Measurements from ENCODE around the gene ADARB2. TPM values are rescaled to one million over a fixed set of nuclear protein-coding genes. Genes with fewer than 3 reads are reported as not detected.

ADARB2 gene
- polyA plus RNA-seq, 1 of the 3 experiments (the other 2 are of a cell fraction), result not detected

- no peak overlapping the region for H3K27ac ChIP-seq (ENCODE audit: low read depth in 2 of 2, low read length in 1 of 2)
- H3K9ac ChIP-seq, result no peak overlapping the region
- H3F3A ChIP-seq (replicated peaks; ENCODE audit: insufficient read depth), result no peaks in the 10 kb centered on the region
- no peak overlapping the region for H3K4me2 ChIP-seq
- TF ChIP-seq, protein P1, sequence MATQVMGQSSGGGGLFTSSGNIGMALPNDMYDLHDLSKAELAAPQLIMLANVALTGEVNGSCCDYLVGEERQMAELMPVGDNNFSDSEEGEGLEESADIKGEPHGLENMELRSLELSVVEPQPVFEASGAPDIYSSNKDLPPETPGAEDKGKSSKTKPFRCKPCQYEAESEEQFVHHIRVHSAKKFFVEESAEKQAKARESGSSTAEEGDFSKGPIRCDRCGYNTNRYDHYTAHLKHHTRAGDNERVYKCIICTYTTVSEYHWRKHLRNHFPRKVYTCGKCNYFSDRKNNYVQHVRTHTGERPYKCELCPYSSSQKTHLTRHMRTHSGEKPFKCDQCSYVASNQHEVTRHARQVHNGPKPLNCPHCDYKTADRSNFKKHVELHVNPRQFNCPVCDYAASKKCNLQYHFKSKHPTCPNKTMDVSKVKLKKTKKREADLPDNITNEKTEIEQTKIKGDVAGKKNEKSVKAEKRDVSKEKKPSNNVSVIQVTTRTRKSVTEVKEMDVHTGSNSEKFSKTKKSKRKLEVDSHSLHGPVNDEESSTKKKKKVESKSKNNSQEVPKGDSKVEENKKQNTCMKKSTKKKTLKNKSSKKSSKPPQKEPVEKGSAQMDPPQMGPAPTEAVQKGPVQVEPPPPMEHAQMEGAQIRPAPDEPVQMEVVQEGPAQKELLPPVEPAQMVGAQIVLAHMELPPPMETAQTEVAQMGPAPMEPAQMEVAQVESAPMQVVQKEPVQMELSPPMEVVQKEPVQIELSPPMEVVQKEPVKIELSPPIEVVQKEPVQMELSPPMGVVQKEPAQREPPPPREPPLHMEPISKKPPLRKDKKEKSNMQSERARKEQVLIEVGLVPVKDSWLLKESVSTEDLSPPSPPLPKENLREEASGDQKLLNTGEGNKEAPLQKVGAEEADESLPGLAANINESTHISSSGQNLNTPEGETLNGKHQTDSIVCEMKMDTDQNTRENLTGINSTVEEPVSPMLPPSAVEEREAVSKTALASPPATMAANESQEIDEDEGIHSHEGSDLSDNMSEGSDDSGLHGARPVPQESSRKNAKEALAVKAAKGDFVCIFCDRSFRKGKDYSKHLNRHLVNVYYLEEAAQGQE (IDR thresholded peaks at IDR 0.05; ENCODE audit: low read depth, low read length), result no peak
- TF ChIP-seq GABPA (IDR thresholded peaks at IDR 0.05; ENCODE audit: low read depth), result no peak
- no peak for TF ChIP-seq FOXM1 (IDR thresholded peaks at IDR 0.05; ENCODE audit: low read depth)
- no peak for TF ChIP-seq MEF2A (IDR thresholded peaks at IDR 0.05; ENCODE audit: borderline replicate concordance, low read depth)
- no peak for TF ChIP-seq ZBTB33 (IDR thresholded peaks at IDR 0.05; ENCODE audit: borderline replicate concordance, low read depth)
- TF ChIP-seq EP300 (IDR thresholded peaks at IDR 0.05; ENCODE audit: borderline replicate concordance in 1 of 2, low read depth in 1 of 2, low read length in 1 of 2), result no peak
- no peak for TF ChIP-seq FOSL2 (IDR thresholded peaks at IDR 0.05; ENCODE audit: borderline replicate concordance, low read depth)
- no peak for TF ChIP-seq TCF12 (IDR thresholded peaks at IDR 0.05)
- no peak for TF ChIP-seq POLR2AphosphoS5 (IDR thresholded peaks at IDR 0.05; ENCODE audit: low read depth, low read length)
- no peak for TF ChIP-seq RAD21 (IDR thresholded peaks at IDR 0.05; ENCODE audit: low read length)
- TF ChIP-seq EZH2phosphoT487 (IDR thresholded peaks at IDR 0.05; ENCODE audit: borderline replicate concordance, low read depth), result no peak
- TF ChIP-seq JUND (IDR thresholded peaks at IDR 0.05), result no peak
- no peak for TF ChIP-seq IRF3 (IDR thresholded peaks at IDR 0.05; ENCODE audit: low read depth, low read length)
- H3K27me3 ChIP-seq (ENCODE audit: insufficient read depth), result no peaks in the 10 kb centered on the region
- H3K79me2 ChIP-seq (ENCODE audit: insufficient read depth), result no peaks in the 10 kb centered on the region
- no peaks in the 10 kb centered on the region for H3K9me2 ChIP-seq
- H2AFZ ChIP-seq (ENCODE audit: low read depth), result no peak overlapping the region
- no peaks in the 10 kb centered on the region; a peak in 1 of 4 replicates for H3K4me1 ChIP-seq (ENCODE audit: control insufficient read depth in 1 of 2, insufficient read depth in 2 of 2, low read depth in 1 of 2, low read length in 1 of 2)
- no peaks in the 10 kb centered on the region for H3K36me3 ChIP-seq (replicated peaks in 1 of 2; ENCODE audit: control insufficient read depth in 1 of 2, insufficient read depth in 2 of 2, low read length in 1 of 2)
- no peaks in the 10 kb centered on the region for H3K9me3 ChIP-seq
- ChIA-PET CTCF (no interaction called here), POLR2A (no interaction called here)
- H3K4me3 ChIP-seq (ENCODE audit: low read depth in 2 of 2, low read length in 1 of 2), result no peak overlapping the region
- no peak for DNase-seq
- no peaks in the 10 kb centered on the region for H4K20me1 ChIP-seq (ENCODE audit: insufficient read depth)
Measured at GRCh38 chr10:1669433-1669832, 67.9 kb downstream of the ADARB2 start.
